ENCODE measurements around the gene SERPINB4.

The SERPINB4 gene

DNA sequence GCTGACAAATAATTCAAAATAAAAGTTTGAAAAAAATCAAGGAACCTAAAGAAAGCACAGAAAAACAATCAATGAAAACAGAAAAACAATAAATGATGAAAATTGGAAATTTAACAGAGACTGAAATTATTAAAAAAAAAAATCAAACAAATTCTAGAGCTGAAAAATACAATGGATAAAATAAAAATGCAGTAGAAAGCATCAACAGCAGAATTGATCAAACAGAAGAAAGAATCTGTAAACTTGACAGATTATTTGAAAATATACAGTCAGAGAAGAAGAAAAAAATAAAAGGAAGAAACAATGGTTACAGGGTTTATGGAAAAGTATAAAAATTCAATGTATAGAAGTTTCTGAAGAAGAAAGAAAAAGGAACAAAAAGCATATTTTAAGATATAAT is 16.2 kb downstream of the SERPINB4 start:
- no peak for DNase-seq (ENCODE audit: low read depth)

DNA sequence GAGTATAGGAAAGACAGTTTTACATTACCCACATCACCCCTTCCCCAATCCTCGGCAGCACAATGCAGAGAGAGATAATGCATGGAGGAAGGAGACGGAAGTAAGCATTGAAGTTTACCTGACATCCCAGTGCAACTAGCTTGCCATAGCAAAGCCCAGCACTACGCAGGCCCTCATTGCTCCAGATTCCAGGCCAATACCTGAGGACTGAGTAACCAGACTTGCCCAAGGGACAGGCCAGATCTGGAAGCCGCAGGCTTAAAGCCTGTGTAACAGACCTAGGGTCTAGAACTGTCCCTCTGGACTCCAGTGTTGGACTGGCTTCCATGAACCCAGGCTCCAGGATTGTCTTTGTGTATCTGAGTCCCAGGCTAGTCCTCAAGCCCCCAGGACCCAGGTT is 17.6 kb downstream of the SERPINB4 start:
- no peak for DNase-seq (ENCODE audit: low read depth)

DNA sequence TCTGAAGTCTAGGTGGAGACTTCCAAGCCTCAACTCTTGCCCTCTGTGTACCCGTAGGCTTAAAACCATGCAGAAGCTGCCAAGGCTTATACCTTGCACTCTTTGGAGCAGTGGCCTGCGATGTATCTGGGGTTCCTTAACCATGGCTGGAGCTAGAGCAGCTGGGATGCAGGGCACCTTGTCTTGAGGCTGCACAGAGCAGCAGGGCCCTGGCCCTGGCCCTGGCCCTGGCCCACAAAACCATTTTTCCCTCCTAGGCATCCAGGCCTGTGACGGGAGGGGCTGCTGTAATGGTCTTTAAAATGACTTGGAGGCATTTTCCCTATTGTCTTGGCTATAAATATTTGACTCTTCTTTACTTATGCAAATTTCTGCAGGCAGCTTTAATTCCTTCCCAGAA is 19.2 kb downstream of the SERPINB4 start:
- no peak for DNase-seq (ENCODE audit: low read depth)

DNA sequence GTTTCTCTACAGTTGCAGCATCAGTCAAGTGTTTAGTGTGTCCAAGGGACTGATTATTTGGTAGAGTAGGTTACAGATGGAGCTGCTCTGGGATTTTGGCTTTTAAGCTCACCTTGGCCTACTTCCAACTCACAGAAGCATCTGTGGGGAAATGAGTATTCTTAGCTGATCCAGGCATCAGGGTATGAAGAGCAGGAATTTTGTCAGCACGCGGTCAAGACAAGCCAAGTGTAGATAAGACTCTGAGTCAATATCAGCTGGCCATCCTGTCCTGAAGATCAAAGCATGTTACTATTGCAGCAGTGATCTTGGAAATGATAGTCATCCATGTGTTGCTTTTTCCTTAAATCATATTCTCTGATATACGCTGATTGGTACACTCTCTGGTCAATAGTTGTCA is 24.4 kb downstream of the SERPINB4 start:
- DNase-seq (ENCODE audit: low read depth) = no peak

DNA sequence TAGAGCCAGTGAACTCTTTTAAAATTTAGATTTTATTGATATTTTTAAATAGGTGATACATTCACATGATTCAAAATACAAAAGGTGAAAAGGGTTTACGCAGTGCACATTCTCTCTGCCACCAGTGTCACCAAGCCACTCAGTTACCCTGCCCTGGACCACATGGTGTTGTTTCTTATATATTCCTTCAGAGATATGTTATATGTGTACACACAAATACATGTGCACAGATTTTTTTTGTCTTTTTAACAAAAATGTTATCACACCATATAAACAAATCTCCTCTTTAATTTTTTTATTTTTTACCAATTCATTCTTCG is 26.2 kb downstream of the SERPINB4 start:
- DNase-seq (ENCODE audit: low read depth) = no peak

DNA sequence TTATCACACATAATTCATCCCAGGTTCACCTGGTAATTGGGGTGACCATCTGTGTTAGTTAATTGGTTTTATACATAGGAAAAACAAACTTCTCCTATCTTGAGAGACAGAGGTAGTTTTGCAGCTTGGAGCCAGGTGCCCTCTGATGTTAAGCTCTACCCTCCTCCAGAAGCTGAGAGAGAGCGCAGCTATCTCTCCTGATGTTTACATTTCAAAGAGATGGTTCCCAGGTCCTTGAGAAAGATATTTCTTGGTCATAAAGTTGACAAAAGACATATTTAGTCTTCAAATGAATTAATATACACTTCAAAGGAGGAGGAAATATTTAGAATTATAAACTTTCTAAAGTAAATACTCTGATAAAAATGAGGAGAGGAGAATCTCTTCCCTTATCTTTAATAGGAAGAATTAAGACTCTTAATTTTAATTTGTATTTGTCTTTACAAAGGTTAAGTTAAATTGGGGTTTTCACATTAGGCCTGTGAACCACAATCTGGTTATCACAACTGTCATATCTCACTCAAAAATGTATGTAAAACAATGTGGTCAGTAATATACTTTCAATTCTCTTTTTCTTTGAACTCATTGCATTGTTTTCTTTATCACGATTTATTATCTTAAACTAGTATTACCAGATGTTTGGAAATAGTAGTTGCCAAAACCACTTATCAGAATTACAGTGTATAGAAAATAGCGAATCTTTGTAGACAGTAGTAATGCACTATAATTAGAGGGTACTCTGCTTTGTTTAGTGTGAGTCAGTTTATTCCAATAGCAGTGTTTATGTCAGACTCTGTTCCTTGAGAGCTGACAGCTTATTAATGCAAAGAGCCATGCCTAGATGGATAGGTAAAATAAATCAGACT is 26.8 kb downstream of the SERPINB4 start:
- DNase-seq (ENCODE audit: low read depth) = no peak

DNA sequence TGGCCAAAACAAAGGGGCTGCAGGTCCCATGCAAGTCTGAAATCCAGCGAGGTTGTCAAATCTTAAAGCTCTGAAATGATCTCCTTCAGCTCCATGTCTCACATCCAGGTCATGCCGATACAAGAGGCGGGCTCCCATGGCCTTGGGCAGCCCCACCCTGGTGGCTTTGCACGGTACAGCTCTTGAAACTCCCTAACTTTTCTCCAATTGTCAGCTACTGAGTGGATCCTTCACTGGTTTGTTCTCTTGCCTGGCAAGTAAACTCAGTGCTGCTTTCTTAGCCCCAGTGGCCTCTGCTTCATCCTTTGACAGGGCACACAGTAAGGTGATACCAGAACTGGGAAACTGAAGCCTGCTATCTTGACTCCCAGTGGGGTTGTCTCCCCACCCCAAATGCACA is 30.6 kb downstream of the SERPINB4 start:
- no peak for DNase-seq (ENCODE audit: low read depth)

DNA sequence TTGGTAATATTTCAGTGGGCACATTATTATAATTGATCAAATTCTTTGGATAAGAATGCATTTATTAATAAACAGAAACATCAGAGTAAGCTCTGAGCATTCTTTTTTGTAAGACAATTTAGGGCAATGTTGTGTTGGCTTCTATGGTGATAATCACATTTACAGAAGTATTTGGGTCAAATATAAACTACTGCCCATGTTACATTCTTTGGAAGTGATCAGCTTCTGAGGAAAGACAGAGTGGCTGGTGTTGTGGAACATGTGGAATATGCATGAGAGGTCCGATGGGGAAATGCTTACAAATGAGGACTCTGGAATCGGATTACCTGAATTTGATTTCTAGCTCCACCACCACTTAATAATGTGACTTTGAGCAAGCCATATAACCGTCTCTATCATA is 37.5 kb downstream of the SERPINB4 start:
- no peak for DNase-seq (ENCODE audit: low read depth)

DNA sequence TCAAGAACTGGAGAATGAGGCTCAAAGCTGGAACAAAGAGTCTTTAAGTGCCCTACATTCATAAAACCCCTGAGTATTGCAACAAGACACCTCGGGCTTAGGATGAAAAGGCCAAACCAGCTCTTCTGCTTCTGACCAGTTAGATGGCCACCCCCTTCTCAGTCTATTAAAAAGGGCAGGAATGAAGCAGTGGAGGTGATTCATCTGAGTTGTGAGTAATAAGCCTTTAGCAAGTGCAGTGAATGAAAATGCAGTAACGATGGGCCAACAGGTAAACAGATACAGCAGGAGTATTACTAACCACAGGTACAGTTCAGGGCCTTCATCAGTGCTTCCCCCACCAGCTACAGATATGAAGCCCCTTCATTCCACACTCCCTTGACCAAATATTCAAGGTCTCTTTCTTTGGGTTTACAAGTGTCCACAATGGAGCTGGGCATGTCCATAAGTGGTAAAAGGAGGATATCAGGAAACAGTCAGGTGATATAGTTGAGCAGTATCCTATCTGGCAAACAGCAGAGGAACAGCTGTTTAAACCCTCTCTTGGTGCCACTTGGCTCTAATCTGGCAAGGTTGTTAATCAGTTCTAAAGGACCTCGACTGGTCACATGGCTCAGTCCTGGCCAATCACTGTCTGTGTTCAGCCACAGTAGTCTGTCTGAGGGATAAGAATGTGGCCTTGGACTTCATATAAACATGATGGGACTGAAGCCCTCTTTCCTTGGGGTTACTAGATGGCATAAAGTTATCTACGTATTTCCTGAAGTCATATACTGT is 39.1 kb downstream of the SERPINB4 start:
- DNase-seq (ENCODE audit: low read depth) = no peak

DNA sequence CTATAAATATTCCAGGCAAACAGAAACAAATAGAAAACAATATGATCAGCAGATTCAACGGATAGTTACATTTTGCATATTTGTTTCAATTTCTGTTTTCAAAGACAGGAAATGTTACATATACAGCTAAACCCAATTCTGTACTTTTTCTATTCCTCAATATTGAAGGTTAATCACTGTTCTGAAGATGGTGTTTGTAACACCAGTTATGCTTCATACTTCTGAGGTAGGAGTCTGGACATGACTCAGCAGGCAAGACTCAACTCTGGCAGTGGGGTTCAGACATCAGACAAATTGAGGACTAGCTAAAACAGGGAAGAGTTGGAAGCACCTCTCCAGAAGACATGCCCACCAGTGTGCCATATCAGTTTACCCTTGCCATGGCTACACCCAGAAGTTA is 40.3 kb downstream of the SERPINB4 start:
- DNase-seq (ENCODE audit: low read depth) = no peak

DNA sequence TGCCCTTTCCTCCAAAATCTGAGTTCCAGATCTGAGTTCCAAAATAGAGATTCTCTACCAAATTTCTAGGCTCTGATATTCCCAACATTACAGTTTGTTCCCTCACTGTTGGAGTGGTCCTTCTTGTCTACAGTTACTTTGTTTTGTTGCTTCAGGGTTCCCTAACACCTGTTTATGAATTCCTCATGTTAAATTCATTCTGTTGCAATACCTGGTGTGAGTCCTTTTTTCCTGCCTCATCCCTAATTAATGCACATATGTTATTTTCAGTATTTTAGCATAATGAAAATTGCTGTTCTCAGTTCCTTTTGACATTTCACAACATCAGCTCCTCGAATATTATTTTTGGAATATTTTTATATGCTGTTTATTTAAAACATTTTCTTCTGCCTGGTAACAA is 40.7 kb downstream of the SERPINB4 start:
- DNase-seq (ENCODE audit: low read depth) = no peak

DNA sequence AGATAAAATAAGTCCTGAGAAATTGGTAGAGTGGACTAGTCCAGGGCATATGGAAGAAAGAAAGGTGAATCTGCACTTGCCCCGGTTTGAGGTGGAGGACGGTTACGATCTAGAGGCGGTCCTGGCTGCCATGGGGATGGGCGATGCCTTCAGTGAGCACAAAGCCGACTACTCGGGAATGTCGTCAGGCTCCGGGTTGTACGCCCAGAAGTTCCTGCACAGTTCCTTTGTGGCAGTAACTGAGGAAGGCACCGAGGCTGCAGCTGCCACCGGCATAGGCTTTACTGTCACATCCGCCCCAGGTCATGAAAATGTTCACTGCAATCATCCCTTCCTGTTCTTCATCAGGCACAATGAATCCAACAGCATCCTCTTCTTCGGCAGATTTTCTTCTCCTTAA is 47.1 kb downstream of the SERPINB4 start:
- no peak for DNase-seq (ENCODE audit: low read depth)

DNA sequence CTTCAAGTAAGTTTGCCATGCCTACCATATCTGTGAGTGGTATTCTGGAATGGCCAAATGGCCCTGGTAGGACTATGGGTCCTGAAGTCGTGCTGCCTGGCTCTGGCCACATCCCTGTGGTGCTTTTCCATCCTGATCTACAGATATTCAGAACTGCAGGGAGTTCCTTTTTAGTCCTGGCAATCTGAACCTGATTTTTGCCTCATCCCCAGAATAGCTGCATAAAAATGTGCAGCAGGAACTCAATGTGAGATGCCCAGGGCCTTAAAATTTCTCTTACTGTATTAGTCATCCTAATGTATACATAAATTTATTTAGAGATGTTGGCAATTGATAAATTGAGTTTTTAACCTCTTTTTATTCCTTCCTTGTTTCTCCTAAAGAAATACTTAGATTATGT is 51.6 kb downstream of the SERPINB4 start:
- DNase-seq (ENCODE audit: low read depth) = no peak

DNA sequence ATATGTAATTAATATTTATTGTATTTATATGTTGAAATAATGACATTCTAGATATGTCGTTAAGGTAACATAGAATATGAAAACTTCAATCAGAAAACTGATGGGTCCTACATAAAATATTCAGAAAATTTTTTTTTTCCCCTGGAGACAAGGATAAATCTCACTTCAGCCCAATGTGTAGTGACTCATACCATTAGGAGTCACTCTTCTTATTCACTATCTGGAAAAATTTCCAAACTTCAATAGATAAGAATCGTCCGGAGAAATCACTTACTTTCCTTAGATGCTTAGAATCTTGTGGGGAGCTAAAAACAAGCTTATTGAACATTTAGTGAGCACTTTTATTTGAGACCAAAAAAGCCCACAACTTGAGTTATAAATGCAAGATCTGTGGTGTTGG is 52.3 kb downstream of the SERPINB4 start:
- DNase-seq (ENCODE audit: low read depth) = no peak

DNA sequence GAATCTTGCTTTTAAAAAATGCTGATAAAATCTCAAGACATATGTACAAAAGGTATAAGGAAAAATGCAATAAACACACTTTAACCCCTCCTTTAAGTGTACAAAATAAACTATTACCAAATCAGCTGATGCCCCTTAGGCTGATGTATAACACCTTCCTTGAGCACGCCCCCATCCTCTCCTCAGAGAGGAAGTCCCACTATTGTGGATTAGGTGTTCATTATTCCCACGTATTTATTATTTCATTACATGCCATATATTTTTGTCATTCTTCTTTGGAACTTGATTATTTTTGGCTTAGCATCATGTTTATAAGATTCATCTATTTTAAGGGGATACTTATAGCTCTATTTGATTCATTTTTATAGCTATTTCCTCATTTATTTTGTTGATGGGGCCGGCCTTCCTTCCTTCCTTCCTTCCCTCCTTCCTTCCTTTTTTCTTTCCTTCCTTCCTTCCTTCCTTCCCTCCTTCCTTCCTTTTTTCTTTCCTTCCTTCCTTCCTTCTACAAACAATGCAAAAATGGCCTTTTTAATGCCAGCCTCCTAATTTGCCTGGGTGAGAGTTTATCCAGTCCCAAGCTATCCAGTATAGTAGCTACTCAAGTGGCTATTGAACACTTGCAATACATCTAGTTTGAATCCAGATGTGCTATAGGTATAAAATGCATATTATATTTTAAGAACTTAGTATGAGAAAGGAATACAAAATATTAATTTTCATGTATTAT is 52.9 kb downstream of the SERPINB4 start:
- DNase-seq (ENCODE audit: low read depth) = no peak

DNA sequence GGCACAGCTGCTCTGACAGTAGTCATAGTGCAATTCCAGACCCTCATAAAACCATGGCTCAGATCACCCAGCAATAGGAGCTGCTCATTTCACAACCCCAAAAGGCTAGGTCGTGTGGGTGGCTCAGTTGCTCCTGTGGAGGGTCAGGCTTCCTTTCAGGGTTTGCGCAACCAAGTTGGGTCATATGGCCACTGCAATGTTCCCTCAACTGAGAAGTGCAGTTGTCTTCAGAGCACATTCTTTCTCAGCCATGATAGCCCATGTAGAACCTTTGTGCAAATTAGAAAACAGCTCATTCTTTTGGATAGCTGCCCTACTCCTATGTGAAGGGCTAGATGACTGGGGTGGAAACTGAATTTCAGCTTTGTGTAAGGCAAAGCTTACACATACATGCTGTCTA is 53.7 kb downstream of the SERPINB4 start:
- no peak for DNase-seq (ENCODE audit: low read depth)

DNA sequence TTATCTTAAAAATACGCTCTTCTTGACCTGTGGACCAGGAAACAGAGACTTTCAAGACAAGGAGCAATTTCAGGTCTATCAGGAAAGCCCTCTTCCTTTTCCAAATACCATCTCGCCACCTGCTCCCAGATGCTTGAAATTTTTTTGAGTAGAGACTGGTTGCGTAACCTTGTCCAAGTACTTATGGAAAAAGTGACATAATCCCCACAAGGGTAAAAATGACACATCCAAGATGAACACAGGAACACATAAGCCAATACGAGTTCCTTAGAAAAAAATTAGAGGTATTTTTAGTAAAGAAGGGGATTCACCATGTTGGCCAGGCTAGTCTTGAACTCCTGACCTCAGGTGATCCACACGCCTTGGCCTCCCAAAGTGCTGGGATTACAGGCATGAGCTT is 55.1 kb downstream of the SERPINB4 start:
- no peak for DNase-seq (ENCODE audit: low read depth)

All from stimulated activated CD8-positive, alpha-beta memory T cell treated with anti-CD3 and anti-CD28 coated beads, Interleukin-12 subunit alpha, Interleukin-12 subunit beta, amount 100 ng/mL, for 4 hours (primary cell).